GM20000 (cell line): Measurements from ENCODE around the gene CHRND.

Experiments
- DNase-seq: peaks from one replicate; pipeline ENCODE4 v3.0.0; 2012; ENCODE audit warnings: low spot score
- CTCF ChIP-seq: IDR thresholded peaks from 2 replicates; pipeline ENCODE4 v1.5.1; 2012; ENCODE audit warnings: mild to moderate bottlenecking, control low read depth; ENCODE audit errors: extremely low read depth, missing control alignments

The CHRND gene

GRCh38 chr2:232533944-232534710, 8.2 kb downstream of the CHRND start:
- DNase-seq = no peak
- no peak for TF ChIP-seq CTCF

- no peak for DNase-seq
- TF ChIP-seq CTCF = no peak
These were observed 9.1 kb downstream of the CHRND start for GRCh38 chr2:232534940-232535651.

GRCh38 chr2:232535761-232536530, 10.0 kb downstream of the CHRND start:
- DNase-seq = no peak
- no peak for TF ChIP-seq CTCF

- DNase-seq = no peak
- no peak for TF ChIP-seq CTCF
These were observed 11.1 kb downstream of the CHRND start for GRCh38 chr2:232537079-232537478.

- no peak for TF ChIP-seq CTCF
- no peak for DNase-seq
These were observed 11.5 kb downstream of the CHRND start for GRCh38 chr2:232537499-232537898.

- no peak for TF ChIP-seq CTCF
- no peak for DNase-seq
These were observed 12.7 kb downstream of the CHRND start for GRCh38 chr2:232538671-232539070.
